Loucy (cell line): ENCODE data around the gene ARX.

Experiments used
- H2AFZ ChIP-seq: fragments of 200-600 bp; sonication (generic); 2 replicates; pipeline ENCODE4 v1.6.0; 2016; ENCODE audit warnings: antibody characterized with exemption, mild to moderate bottlenecking, low read length, moderate library complexity
- H3F3A ChIP-seq: fragments of 200-600 bp; 2 replicates; pipeline ENCODE4 v1.6.0; 2016; ENCODE audit warnings: antibody characterized with exemption, low read depth, mild to moderate bottlenecking
- H3K27me3 ChIP-seq: fragments of 200-600 bp; sonication (generic); 2 replicates; pipeline ENCODE4 v1.6.1; 2014; ENCODE audit warnings: low read length, mild to moderate bottlenecking; ENCODE audit not compliant: insufficient read depth, poor library complexity, severe bottlenecking
- H3K36me3 ChIP-seq: fragments of 200-600 bp; sonication (generic); 2 replicates; pipeline ENCODE4 v1.6.1; 2016; ENCODE audit warnings: low read length; ENCODE audit not compliant: insufficient read depth
- H3K4me1 ChIP-seq: fragments of 200-600 bp; sonication (generic); 2 replicates; pipeline ENCODE4 v1.5.1; 2014; ENCODE audit warnings: low read length, mild to moderate bottlenecking; ENCODE audit not compliant: insufficient read depth, poor library complexity, severe bottlenecking
- H3K4me2 ChIP-seq: fragments of 200-600 bp; sonication (generic); 2 replicates; pipeline ENCODE4 v1.6.0; 2014; ENCODE audit warnings: antibody characterized with exemption, low read length, low read depth, mild to moderate bottlenecking; ENCODE audit not compliant: poor library complexity, severe bottlenecking
- H3K4me3 ChIP-seq: fragments of 200-600 bp; sonication (generic); 2 replicates; pipeline ENCODE4 v1.5.1; 2014; ENCODE audit warnings: low read length, mild to moderate bottlenecking, mixed read lengths; ENCODE audit not compliant: poor library complexity, severe bottlenecking
- H3K79me2 ChIP-seq: fragments of 200-600 bp; sonication (generic); 2 replicates; pipeline ENCODE4 v1.6.1; 2014; ENCODE audit warnings: low read length; ENCODE audit not compliant: insufficient read depth
- H3K9ac ChIP-seq: fragments of 200-600 bp; sonication (generic); 2 replicates; pipeline ENCODE4 v1.6.0; 2014; ENCODE audit warnings: mild to moderate bottlenecking, low read depth, low read length, moderate library complexity; ENCODE audit not compliant: poor library complexity, severe bottlenecking
- H3K9me2 ChIP-seq: fragments of 200-600 bp; sonication (generic); replicated peaks from 2 replicates; pipeline ENCODE4 v1.6.1; 2016; ENCODE audit warnings: low read depth, low read length, mixed read lengths
- H3K9me3 ChIP-seq: fragments of 200-600 bp; sonication (generic); 2 replicates; pipeline ENCODE4 v1.6.1; 2014; ENCODE audit warnings: mild to moderate bottlenecking, antibody characterized with exemption, low read length, low read depth; ENCODE audit not compliant: insufficient read depth
- H4K20me1 ChIP-seq: fragments of 200-600 bp; sonication (generic); 2 replicates; pipeline ENCODE4 v1.6.0; 2014; ENCODE audit warnings: antibody characterized with exemption, low read length, mild to moderate bottlenecking; ENCODE audit not compliant: insufficient read depth, poor library complexity, severe bottlenecking
- EZH2phosphoT487 ChIP-seq: fragments of 200-600 bp; IDR thresholded peaks from 2 replicates; pipeline ENCODE4 v1.6.1; 2018; ENCODE audit warnings: antibody characterized with exemption, mild to moderate bottlenecking, moderate library complexity, borderline replicate concordance
- TF ChIP-seq, protein P1 (sequence below): fragments of 200-600 bp; sonication (generic); conservative IDR thresholded peaks from 2 replicates; pipeline ENCODE4 v1.5.1; 2014; ENCODE audit warnings: mild to moderate bottlenecking, antibody characterized with exemption, low read length

ARX gene

GRCh38 chrX:25025615-25026014 is 9.8 kb upstream of the ARX start:
- H3K27me3 ChIP-seq: no peaks in the 10 kb centered on the region

GRCh38 chrX:25023908-25024307 is 8.1 kb upstream of the ARX start:
- Histone ChIP-seq H2AFZ (no peak overlapping the region), H3K79me2 (no peaks in the 10 kb centered on the region), H3K4me3 (no peak overlapping the region), H3K27me3 (no peaks in the 10 kb centered on the region), H3K9me2 (no peaks in the 10 kb centered on the region), H3F3A (no peaks in the 10 kb centered on the region), H3K9ac (no peak overlapping the region), H3K9me3 (no peaks in the 10 kb centered on the region), H4K20me1 (no peaks in the 10 kb centered on the region), H3K4me1 (no peaks in the 10 kb centered on the region), H3K4me2 (no peak overlapping the region), H3K36me3 (no peaks in the 10 kb centered on the region)
- TF ChIP-seq, protein P1, sequence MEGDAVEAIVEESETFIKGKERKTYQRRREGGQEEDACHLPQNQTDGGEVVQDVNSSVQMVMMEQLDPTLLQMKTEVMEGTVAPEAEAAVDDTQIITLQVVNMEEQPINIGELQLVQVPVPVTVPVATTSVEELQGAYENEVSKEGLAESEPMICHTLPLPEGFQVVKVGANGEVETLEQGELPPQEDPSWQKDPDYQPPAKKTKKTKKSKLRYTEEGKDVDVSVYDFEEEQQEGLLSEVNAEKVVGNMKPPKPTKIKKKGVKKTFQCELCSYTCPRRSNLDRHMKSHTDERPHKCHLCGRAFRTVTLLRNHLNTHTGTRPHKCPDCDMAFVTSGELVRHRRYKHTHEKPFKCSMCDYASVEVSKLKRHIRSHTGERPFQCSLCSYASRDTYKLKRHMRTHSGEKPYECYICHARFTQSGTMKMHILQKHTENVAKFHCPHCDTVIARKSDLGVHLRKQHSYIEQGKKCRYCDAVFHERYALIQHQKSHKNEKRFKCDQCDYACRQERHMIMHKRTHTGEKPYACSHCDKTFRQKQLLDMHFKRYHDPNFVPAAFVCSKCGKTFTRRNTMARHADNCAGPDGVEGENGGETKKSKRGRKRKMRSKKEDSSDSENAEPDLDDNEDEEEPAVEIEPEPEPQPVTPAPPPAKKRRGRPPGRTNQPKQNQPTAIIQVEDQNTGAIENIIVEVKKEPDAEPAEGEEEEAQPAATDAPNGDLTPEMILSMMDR: no peak
- TF ChIP-seq EZH2phosphoT487: no peak

More at GRCh38 chrX:25025615-25026014, 9.8 kb upstream of the ARX start:
- Histone ChIP-seq H3K9me2 (no peaks in the 10 kb centered on the region), H3F3A (no peaks in the 10 kb centered on the region), H3K9me3 (no peaks in the 10 kb centered on the region), H4K20me1 (no peaks in the 10 kb centered on the region), H2AFZ (no peak overlapping the region), H3K4me3 (no peak overlapping the region), H3K36me3 (no peaks in the 10 kb centered on the region), H3K4me2 (no peak overlapping the region), H3K9ac (no peak overlapping the region), H3K79me2 (no peaks in the 10 kb centered on the region), H3K4me1 (no peaks in the 10 kb centered on the region)
- TF ChIP-seq, protein P1: no peak
- no peak for TF ChIP-seq EZH2phosphoT487

- no peaks in the 10 kb centered on the region for H3K79me2 ChIP-seq
- no peak overlapping the region for H3K4me2 ChIP-seq
- no peaks in the 10 kb centered on the region for H4K20me1 ChIP-seq
- H3K36me3 ChIP-seq: no peaks in the 10 kb centered on the region
- no peaks in the 10 kb centered on the region for H3K4me1 ChIP-seq
- no peak overlapping the region for H3K4me3 ChIP-seq
- H3K9me2 ChIP-seq: no peaks in the 10 kb centered on the region
- TF ChIP-seq, protein P1: no peak
- TF ChIP-seq EZH2phosphoT487: no peak
- no peak overlapping the region for H2AFZ ChIP-seq
- no peaks in the 10 kb centered on the region for H3K27me3 ChIP-seq
- no peaks in the 10 kb centered on the region for H3F3A ChIP-seq
- H3K9me3 ChIP-seq: no peaks in the 10 kb centered on the region
- H3K9ac ChIP-seq: no peak overlapping the region
Observed at GRCh38 chrX:25022499-25023325, 6.9 kb upstream of the ARX start.
